GM21737 (cell line): ENCODE results near the gene ARHGAP11A.

ENCODE experiments used
- ATAC-seq: cut with Tn5 transposase; IDR thresholded peaks from one replicate; pipeline ENCODE4 v1.9.1; 2021; ENCODE audit warnings: mild to moderate bottlenecking, moderate library complexity; ENCODE audit not compliant: unreplicated experiment

ARHGAP11A gene

DNA sequence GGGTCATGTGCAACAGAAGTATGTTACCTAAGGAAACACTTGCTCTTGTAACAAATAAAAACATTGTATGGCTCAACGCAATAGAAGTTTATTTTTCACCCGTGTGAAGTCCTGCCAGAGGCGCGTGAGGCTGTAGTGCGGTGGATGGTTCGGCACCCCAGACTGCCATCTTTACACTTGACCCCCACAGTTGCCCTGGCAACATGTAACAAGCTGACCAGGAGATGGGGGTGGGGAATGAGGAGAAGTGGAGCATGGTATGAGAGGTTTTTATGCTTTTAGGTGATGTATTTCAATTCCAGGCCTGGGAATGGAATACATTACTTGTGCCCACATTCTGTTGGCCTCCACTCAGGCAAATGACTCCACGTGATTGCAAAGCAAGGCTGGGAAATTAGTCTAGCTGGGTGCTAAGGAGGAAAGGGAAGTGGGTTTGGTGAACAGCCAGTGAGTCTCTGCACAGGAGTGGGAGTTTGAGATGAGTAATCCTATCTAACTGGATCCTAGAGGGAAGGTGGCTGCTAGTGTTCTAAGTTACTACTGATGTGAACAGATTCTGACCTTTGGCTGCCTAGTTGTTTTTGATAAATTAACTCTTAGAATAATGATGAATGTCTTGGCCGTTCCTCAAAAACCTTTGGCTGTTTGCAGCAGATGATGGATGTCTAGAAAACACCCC lies 68.7 kb downstream of the ARHGAP11A start:
- ATAC-seq = no peak

DNA sequence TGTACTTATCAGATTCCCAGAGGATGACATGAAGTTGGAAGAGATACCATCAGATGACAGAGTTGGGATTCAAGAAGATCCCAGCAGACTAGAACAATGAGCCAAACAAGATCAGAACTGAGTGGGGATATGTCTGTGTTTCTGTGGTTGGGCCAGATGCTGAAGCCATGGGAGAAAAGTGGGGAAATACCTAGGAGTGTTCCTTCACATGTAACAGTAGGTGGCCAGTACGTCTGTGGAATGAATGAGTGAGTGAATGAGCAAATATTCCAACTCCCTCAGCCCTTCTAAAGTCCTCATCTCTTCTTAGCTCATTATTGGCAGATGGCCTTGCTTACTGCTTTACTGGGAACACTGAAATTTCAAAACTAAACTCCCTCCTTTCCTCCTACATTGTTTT lies 70.3 kb downstream of the ARHGAP11A start:
- no peak for ATAC-seq

GRCh38 chr15:32687556-32687955 lies 72.3 kb downstream of the ARHGAP11A start:
- no peak for ATAC-seq

DNA sequence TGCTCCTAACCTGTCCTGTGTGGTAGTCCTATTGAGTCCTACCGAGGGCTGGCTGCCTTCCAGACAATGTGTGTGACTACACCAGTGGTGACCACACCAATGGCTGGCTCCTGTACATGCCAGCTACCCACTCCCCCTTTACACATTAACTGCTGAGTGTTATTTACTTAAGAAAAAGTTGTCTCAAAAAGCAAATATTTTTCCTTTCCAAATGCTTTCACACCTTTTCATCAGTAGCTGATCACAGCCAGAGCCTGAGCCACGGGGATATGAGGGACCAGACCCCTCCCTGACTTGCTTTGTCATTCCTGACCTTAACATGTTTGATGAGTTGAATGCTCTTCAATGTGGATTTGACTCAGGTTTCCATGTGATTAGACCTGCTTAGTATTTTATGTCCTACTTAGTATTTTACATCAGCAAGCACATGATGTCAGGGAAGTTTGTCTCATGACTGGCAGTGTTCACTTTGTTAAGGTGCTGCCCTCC lies 72.9 kb downstream of the ARHGAP11A start:
- no peak for ATAC-seq
